Jurkat, Clone E6-1 (cell line): Measurements from ENCODE around the gene SORL1-AS1.

ENCODE experiments used
- DNase-seq: peaks from one replicate; pipeline ENCODE4 v3.0.0-alpha.2; 2011; ENCODE audit warnings: low read depth, low spot score
- H3K4me3 ChIP-seq: 2 replicates; pipeline ENCODE4 v1.5.1; 2011; ENCODE audit warnings: mild to moderate bottlenecking, low read length, control low read depth, moderate library complexity

The SORL1-AS1 gene

GRCh38 chr11:121456151-121456550 is 3.4 kb upstream of the SORL1-AS1 start:
- DNase-seq: no peak
- no peak overlapping the region for H3K4me3 ChIP-seq

GRCh38 chr11:121455115-121455514 is 2.3 kb upstream of the SORL1-AS1 start:
- no peak for DNase-seq
- H3K4me3 ChIP-seq: no peak overlapping the region

GRCh38 chr11:121453589-121454299 is 977 bp upstream of the SORL1-AS1 start:
- no peak overlapping the region for H3K4me3 ChIP-seq

GRCh38 chr11:121451986-121452608 is 670 bp downstream of the SORL1-AS1 start, which contains the start of gene SORL1:
Gene SORL1 (plus strand): TSS chr11:121452314. CDS start chr11:121452332, 18 bp downstream.
- H3K4me3 ChIP-seq: peak within 1 kb of the TSS; percentile 69
- DNase-seq: peak; percentile 42

More at GRCh38 chr11:121453589-121454299, 977 bp upstream of the SORL1-AS1 start:
- no peak for DNase-seq

- no peak for DNase-seq
- peak overlapping the region; percentile 69 for H3K4me3 ChIP-seq
These were observed 1.4 kb downstream of the SORL1-AS1 start for GRCh38 chr11:121451178-121451985.

- H3K4me3 ChIP-seq: no peak overlapping the region
- no peak for DNase-seq
These were observed 2.4 kb downstream of the SORL1-AS1 start for GRCh38 chr11:121450401-121450800.

- H3K4me3 ChIP-seq: no peak overlapping the region
- DNase-seq: no peak
These were observed 3.1 kb downstream of the SORL1-AS1 start for GRCh38 chr11:121449626-121450025.

GRCh38 chr11:121449123-121449522 is 3.6 kb downstream of the SORL1-AS1 start:
- DNase-seq: no peak
- H3K4me3 ChIP-seq: no peak overlapping the region

- DNase-seq: no peak
- H3K4me3 ChIP-seq: no peak overlapping the region
These were observed 4.3 kb downstream of the SORL1-AS1 start for GRCh38 chr11:121448431-121448941.

- no peak for DNase-seq
- H3K4me3 ChIP-seq: no peak overlapping the region
These were observed 4.8 kb downstream of the SORL1-AS1 start for GRCh38 chr11:121448011-121448410.

GRCh38 chr11:121446752-121447156 is 6.0 kb downstream of the SORL1-AS1 start:
- no peak for DNase-seq
- no peak overlapping the region for H3K4me3 ChIP-seq

GRCh38 chr11:121445071-121445768 is 7.5 kb downstream of the SORL1-AS1 start:
- no peak for DNase-seq
- H3K4me3 ChIP-seq: no peak overlapping the region

GRCh38 chr11:121444526-121444925 is 8.2 kb downstream of the SORL1-AS1 start:
- H3K4me3 ChIP-seq: no peak overlapping the region
- no peak for DNase-seq

- no peak overlapping the region for H3K4me3 ChIP-seq
- no peak for DNase-seq
These were observed 9.0 kb downstream of the SORL1-AS1 start for GRCh38 chr11:121443688-121444275.

GRCh38 chr11:121441521-121441920 is 11.2 kb downstream of the SORL1-AS1 start:
- no peak overlapping the region for H3K4me3 ChIP-seq
- DNase-seq: no peak

- H3K4me3 ChIP-seq: no peak overlapping the region
- DNase-seq: no peak
These were observed 13.0 kb downstream of the SORL1-AS1 start for GRCh38 chr11:121439759-121440158.

GRCh38 chr11:121439337-121439736 is 13.4 kb downstream of the SORL1-AS1 start:
- no peak for DNase-seq
- H3K4me3 ChIP-seq: no peak overlapping the region

- no peak for DNase-seq
- no peak overlapping the region for H3K4me3 ChIP-seq
These were observed 15.1 kb downstream of the SORL1-AS1 start for GRCh38 chr11:121437686-121438078.
